K562 (cell line): Measurements from ENCODE around the gene USP49. TPM values are rescaled to one million over a fixed set of nuclear protein-coding genes. Genes with fewer than 3 reads are reported as not detected.

Source experiments
- HDAC6 ChIP-seq: IDR thresholded peaks from 2 replicates; pipeline ENCODE4 v1.6.1; 2012; ENCODE audit warnings: low read depth, mild to moderate bottlenecking, control low read depth, inconsistent platforms, low read length, moderate library complexity
- KAT8 ChIP-seq: fragments of 450-650 bp; IDR thresholded peaks from 2 replicates; pipeline ENCODE4 v1.6.1; 2016; ENCODE audit warnings: low read depth, mild to moderate bottlenecking
- KDM5B ChIP-seq: fragments of 200-600 bp; sonication (generic); IDR thresholded peaks from 2 replicates; pipeline ENCODE4 v1.6.1; 2012; ENCODE audit warnings: low read depth, mild to moderate bottlenecking, moderate library complexity, low read length, control low read depth, inconsistent platforms; ENCODE audit not compliant: insufficient replicate concordance
- MTF1 ChIP-seq: fragments of 250-450 bp; sonication (Bioruptor Pico); IDR thresholded peaks from 2 replicates; pipeline ENCODE4 v1.9.0; 2021; ENCODE audit warnings: moderate library complexity, mild to moderate bottlenecking, inconsistent platforms, borderline replicate concordance
- NCOR1 ChIP-seq: fragments of 450-650 bp; IDR thresholded peaks from 2 replicates; pipeline ENCODE4 v1.6.1; 2016; ENCODE audit warnings: mild to moderate bottlenecking, moderate library complexity
- RAD21 ChIP-seq, 2 experiments: fragments of 250-450 bp in 1 of 2; fragments of 450-650 bp in 1 of 2; sonication (Bioruptor Pico) in 1 of 2; formaldehyde crosslinking in 1 of 2; IDR thresholded peaks in 1 of 2; conservative IDR thresholded peaks in 1 of 2; 2 replicates each; pipeline versions ENCODE4 v1.4.0 to v1.8.0; 2020 to 2022; ENCODE audit warnings: mild to moderate bottlenecking in 2 of 2, moderate library complexity in 1 of 2
- RFX5 ChIP-seq: IDR thresholded peaks from 2 replicates; pipeline ENCODE4 v1.6.1; 2011; ENCODE audit warnings: low read depth, mild to moderate bottlenecking, improper control_type of control experiment, low read length
- SAP30 ChIP-seq: fragments of 200-600 bp; sonication (generic); IDR thresholded peaks from 2 replicates; pipeline ENCODE4 v1.6.1; 2012; ENCODE audit warnings: borderline replicate concordance, low read depth, mild to moderate bottlenecking, moderate library complexity, low read length, control low read depth, inconsistent platforms; ENCODE audit not compliant: insufficient read depth, poor library complexity, severe bottlenecking
- SMARCA5 ChIP-seq: fragments of 450-650 bp; IDR thresholded peaks from 2 replicates; pipeline ENCODE4 v1.6.1; 2016
- ZNF143 ChIP-seq: sonication (generic); formaldehyde crosslinking; IDR thresholded peaks from 2 replicates; pipeline ENCODE4 v1.9.0; 2022; ENCODE audit warnings: mild to moderate bottlenecking, missing genetic modification reagents
- ZNF707 ChIP-seq: fragments of 250-450 bp; sonication (Bioruptor Pico); conservative IDR thresholded peaks from 2 replicates; pipeline ENCODE4 v1.8.0; 2022; ENCODE audit warnings: inconsistent platforms, mild to moderate bottlenecking, moderate library complexity
- ZNF780A ChIP-seq: fragments of 250-450 bp; sonication (Bioruptor Pico); IDR thresholded peaks from 2 replicates; pipeline ENCODE4 v1.5.0; 2021; ENCODE audit warnings: mild to moderate bottlenecking
- ZNF785 ChIP-seq: fragments of 250-450 bp; sonication (Bioruptor Pico); IDR thresholded peaks from 2 replicates; pipeline ENCODE4 v1.4.0; 2020; ENCODE audit warnings: mild to moderate bottlenecking
- polyA plus RNA-seq, 8 experiments: library from polyadenylated mRNA; depleted of rRNA in 4 of 8; stranded (reverse) in 5 of 8; unstranded in 3 of 8; fragments of >200 nt; fragmentation: Nextera tagmentation in 2 of 8; fragmentation: Illumina TruSeq in 1 of 8; extraction: Ambion mirVana in 2 of 8; extraction: Trizol in 1 of 8; gene quantifications; 2 replicates each; pipeline versions ENCODE4 v1.2.1 to v1.2.3, GENCODE V29; 2011 to 2014; ENCODE audit warnings: inconsistent platforms in 1 of 8, missing spikeins in 1 of 8
- total RNA-seq, 7 experiments: library from RNA; depleted of rRNA in 6 of 7; stranded (reverse); fragments of >200 nt in 6 of 7; fragmentation: Illumina TruSeq in 2 of 7; extraction: Trizol in 2 of 7; gene quantifications; 2 replicates each; pipeline versions ENCODE4 v1.2.1 to v1.2.3, GENCODE V29; 2011 to 2021; ENCODE audit warnings: low replicate concordance in 1 of 7
- TF ChIP-seq, protein P1 (sequence below): fragments of 450-650 bp; formaldehyde crosslinking; IDR thresholded peaks from 2 replicates; pipeline ENCODE4 v1.4.0; 2020; ENCODE audit warnings: mild to moderate bottlenecking, moderate library complexity
- TF ChIP-seq, protein P2 (sequence below): sonication (generic); formaldehyde crosslinking; IDR thresholded peaks from 2 replicates; pipeline ENCODE4 v1.8.0; 2022; ENCODE audit warnings: missing genetic modification reagents, mild to moderate bottlenecking, borderline replicate concordance
- TF ChIP-seq, protein P3 (sequence below): fragments of 450-650 bp; IDR thresholded peaks from 2 replicates; pipeline ENCODE4 v1.6.1; 2017; ENCODE audit warnings: mild to moderate bottlenecking, moderate library complexity
- TF ChIP-seq, protein P4 (sequence below): fragments of 250-450 bp; sonication (Bioruptor Pico); IDR thresholded peaks from 2 replicates; pipeline ENCODE4 v1.5.0; 2020; ENCODE audit warnings: mild to moderate bottlenecking, borderline replicate concordance

Gene USP49
- total and polyA plus RNA-seq, 9 of the 15 experiments (the other 6 are each of a cell fraction or from before 2014, with no cell fraction given): 1.0 to 9.9 (median 6.5) TPM

DNA sequence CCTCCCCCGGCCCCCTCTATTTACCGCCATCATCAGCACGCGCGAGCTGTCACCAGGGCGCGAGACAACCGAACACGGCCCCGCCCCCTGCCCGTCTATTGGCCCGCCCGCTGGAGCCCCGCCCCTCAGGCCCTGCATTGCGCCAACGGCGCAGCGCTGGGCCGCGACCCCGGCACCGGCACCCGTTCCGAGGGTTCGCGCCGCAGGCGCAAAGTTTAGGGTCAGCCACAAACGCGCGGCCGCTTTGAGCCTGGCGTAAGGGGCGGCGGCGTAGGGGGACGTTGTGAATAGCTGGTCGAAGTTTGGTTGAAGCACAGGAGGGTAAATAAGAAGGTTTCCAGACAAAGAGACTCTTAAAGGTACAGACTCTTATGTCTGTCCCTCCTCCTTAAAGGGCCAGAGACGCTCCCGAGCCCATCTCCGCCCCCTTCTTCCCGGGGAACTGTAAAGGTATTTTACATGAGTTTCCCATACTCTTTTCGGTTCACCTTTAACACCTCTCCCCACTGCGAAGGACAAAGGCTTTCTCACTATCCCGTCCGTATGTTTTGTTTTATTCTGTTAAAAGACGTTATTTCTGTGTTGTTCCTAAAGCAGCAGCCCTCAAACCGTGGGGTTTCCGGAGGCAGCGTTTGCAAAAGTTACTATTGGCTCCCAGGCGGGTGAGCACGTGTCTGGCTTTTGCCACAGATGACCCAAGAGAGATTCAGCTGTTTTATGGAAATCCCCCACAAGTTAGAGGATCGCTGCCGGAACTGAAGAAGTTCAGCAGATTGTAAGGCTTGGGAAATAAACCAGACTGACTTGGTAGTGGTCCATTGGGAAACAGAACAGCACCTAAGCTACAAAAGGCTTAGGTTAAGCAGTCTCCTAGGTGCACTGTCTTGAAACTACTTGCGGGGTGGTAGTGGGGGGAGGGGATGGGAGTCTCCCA, at the start of gene USP49 (continued):
- TF ChIP-seq SAP30: peak; percentile 71
- TF ChIP-seq ZNF707 (CRISPR knock-in tag): no peak
- no peak for TF ChIP-seq MTF1 (CRISPR knock-in tag)
- TF ChIP-seq, protein P1, sequence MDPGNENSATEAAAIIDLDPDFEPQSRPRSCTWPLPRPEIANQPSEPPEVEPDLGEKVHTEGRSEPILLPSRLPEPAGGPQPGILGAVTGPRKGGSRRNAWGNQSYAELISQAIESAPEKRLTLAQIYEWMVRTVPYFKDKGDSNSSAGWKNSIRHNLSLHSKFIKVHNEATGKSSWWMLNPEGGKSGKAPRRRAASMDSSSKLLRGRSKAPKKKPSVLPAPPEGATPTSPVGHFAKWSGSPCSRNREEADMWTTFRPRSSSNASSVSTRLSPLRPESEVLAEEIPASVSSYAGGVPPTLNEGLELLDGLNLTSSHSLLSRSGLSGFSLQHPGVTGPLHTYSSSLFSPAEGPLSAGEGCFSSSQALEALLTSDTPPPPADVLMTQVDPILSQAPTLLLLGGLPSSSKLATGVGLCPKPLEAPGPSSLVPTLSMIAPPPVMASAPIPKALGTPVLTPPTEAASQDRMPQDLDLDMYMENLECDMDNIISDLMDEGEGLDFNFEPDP: no peak
- TF ChIP-seq NCOR1: peak; percentile 47; the same call in 1 of the 2 replicates
- no peak for TF ChIP-seq SMARCA5
- no peak for TF ChIP-seq HDAC6
- TF ChIP-seq, protein P2, sequence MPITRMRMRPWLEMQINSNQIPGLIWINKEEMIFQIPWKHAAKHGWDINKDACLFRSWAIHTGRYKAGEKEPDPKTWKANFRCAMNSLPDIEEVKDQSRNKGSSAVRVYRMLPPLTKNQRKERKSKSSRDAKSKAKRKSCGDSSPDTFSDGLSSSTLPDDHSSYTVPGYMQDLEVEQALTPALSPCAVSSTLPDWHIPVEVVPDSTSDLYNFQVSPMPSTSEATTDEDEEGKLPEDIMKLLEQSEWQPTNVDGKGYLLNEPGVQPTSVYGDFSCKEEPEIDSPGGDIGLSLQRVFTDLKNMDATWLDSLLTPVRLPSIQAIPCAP (CRISPR knock-in tag): no peak
- TF ChIP-seq RAD21 (CRISPR knock-in tag; conservative IDR thresholded peaks at IDR 0.05 in 1 of 2, IDR thresholded peaks at IDR 0.05 in 1 of 2): no peak
- TF ChIP-seq KAT8: no peak
- peak; percentile 41 for TF ChIP-seq KDM5B
- TF ChIP-seq, protein P3, sequence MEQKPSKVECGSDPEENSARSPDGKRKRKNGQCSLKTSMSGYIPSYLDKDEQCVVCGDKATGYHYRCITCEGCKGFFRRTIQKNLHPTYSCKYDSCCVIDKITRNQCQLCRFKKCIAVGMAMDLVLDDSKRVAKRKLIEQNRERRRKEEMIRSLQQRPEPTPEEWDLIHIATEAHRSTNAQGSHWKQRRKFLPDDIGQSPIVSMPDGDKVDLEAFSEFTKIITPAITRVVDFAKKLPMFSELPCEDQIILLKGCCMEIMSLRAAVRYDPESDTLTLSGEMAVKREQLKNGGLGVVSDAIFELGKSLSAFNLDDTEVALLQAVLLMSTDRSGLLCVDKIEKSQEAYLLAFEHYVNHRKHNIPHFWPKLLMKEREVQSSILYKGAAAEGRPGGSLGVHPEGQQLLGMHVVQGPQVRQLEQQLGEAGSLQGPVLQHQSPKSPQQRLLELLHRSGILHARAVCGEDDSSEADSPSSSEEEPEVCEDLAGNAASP: peak; percentile 47; the same call in 1 of the 2 replicates
- TF ChIP-seq ZNF785 (CRISPR knock-in tag): no peak
- TF ChIP-seq ZNF780A: no peak
- TF ChIP-seq RFX5: no peak; the same call in 1 of the 2 replicates
- no peak for TF ChIP-seq ZNF143 (CRISPR knock-in tag)
- TF ChIP-seq, protein P4, sequence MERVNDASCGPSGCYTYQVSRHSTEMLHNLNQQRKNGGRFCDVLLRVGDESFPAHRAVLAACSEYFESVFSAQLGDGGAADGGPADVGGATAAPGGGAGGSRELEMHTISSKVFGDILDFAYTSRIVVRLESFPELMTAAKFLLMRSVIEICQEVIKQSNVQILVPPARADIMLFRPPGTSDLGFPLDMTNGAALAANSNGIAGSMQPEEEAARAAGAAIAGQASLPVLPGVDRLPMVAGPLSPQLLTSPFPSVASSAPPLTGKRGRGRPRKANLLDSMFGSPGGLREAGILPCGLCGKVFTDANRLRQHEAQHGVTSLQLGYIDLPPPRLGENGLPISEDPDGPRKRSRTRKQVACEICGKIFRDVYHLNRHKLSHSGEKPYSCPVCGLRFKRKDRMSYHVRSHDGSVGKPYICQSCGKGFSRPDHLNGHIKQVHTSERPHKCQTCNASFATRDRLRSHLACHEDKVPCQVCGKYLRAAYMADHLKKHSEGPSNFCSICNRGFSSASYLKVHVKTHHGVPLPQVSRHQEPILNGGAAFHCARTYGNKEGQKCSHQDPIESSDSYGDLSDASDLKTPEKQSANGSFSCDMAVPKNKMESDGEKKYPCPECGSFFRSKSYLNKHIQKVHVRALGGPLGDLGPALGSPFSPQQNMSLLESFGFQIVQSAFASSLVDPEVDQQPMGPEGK (CRISPR knock-in tag): no peak
